ENCODE measurements around the gene PERCC1. TPM values are rescaled to one million over a fixed set of nuclear protein-coding genes. Genes with fewer than 3 reads are reported as not detected.

The PERCC1 gene
- total RNA-seq: not detected in 2 replicates

DNA sequence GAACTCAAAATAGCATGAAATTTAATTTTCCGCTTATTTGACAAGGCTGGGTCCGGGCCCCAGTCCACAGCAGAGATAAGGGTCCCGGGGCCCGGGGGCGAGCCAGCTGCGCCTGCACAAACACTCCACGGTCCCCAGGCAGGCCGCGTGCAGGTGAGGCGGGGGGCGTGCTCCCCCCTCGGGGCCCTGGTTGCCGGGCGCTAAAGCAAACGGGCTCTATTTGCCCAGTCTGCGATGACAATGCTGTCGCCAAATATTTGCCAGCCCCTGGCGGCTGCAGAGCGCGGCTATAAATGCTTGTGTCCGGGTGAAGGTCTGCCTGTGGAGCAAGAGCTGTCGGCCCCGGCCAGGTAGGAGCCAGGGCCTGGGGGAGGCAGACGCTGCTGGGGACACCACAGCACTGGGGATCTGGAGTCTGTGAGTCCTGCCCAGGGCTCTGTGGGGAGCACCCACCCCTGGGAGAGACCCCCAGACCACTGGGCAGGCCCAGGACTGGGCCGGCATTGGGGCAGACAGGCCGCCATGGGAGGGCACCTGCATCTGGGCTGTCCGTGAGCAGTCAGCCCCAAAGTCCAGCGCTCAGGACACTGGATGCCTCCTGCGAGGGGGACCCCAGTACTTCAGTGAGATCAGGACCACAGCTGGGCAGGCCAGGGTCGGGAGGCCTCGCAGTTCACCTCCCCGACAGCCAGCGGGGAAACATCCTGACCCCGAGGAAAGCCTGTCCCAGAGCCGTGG is at the start of gene PERCC1:
Gene PERCC1, plus strand, starts transcription at position 320 of the 738 bp plus-strand sequence. CDS start 1,516 bp downstream, outside the sequence.

DNA sequence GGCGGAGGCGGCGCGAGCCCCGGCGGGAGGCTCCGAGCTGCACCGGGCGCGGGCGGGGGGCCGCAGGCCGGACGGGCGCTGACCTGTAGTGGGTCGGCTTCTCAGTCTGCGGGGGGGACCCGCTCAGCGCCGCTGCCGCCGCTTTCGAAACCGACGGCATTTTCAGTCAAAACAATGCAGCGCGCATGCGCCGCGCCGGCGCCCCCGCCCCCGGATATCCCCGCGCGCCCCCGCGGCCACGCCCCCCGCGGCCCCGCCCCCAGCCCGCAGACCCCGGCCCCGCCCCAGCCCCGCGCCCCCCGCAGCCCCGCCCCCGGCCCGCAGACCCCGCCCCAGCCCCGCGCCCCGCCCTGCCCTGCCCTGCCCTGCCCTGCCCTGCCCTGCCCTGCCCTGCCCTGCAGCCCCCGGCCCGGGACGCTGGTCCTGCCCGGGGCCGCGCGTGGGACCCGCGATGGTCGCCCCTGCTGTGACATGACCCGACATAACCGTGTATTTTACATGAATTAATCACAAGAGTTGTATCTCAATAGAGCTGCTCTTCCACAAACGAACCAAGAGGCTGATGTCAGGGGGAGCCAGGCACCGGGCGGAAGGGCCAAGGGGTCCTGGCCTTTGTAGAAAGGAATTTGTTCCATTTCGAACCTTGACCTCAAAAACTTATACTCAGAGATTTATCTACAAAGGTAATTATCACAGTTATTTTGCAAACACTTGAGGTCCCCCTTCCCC is 16.2 kb upstream of the PERCC1 start, which contains the start of gene UNKL:
Gene UNKL, minus strand, starts transcription at position 173 of the 729 bp plus-strand sequence. Its CDS starts 13 bp downstream, at position 160.

DNA sequence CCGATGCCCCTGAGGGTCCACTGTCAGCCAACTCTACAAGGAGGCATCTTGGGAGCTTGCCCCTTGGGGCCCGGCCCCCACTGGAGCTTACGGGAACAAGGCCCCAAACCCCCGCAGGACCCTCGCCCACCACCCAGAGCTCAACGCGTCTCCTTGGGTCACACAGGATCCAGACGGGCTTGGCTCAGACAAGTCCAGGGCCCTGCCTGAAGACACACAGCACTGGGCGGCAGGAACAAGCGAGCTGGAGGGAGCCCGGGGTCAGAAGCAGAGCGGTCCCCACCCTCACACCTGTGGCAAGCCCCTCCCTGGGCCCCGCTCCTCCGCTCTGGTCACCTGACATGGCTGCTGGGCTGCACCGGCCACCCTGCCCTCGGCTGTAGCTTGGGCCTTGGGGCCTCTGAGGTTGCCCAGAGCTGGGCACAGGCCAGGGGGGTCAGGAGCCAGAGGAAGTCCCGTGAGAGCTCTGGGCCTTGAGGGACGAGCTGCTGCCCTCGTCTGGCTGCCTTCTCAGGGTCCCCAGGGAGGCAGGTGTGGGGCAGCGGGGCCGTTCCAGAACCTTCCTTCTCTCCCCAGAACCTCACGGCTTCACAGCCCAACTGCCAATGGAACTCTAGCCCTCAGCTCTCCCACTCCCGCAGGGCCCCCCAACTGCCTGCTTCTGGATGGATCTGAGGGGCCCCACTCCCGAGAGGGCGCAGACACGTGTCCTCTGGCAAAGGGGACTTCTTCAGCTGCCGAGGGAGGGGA is 13.3 kb downstream of the PERCC1 start, which contains the start of gene CCDC154:
Gene CCDC154, minus strand, starts transcription at position 577 of the 750 bp plus-strand sequence. Its CDS starts 234 bp downstream, at position 343.

DNA sequence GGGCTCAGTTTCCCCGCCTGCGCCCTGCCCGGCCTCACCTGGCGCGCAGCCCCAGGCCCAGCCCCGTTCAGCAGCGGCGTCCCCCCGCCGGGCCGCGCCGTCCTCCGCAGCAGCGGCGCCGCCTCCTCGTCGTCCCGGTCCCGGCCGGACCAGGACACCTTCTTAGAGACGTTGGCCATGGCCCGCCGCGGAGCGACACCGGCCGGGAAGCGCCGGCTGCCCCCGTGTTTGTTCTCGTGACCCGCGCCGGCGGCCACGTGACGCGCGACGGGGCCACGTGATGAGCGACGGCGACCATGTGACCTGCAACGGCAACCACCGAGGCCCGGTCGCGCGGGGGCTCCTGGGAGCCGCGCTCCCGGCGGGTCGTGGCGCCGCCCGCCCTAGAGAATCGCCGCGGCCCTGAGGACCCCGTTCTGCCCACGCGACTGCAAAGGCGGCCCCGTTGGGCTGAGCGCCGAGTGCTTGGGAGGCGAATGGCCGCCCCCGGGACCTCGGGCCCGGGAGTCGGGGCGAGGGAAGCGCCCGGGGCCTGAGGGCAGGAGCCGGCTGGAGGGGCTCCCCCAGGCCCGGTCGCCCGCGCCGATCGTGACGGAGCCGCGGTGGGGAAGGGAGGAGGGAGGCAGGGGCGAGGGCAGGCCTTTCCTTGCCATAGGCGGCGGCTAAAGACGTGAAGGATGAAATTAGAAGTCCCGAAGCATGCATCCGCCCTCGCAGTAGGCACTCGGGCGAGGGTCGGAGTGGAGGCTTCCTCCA is 44.1 kb downstream of the PERCC1 start, which contains the start of gene CLCN7:
Gene CLCN7, minus strand, starts transcription at position 233 of the 756 bp plus-strand sequence. Its CDS starts 54 bp downstream, at position 179.

Other genes with a start within 250 kb of the PERCC1 start
- gene TPSG1, start 205.8 kb upstream of the PERCC1 start, total RNA-seq: not detected in 2 replicates
- gene TPSB2, start 200.9 kb upstream of the PERCC1 start, total RNA-seq: not detected in 2 replicates
- not detected in 2 replicates for gene TPSAB1, start 190.4 kb upstream of the PERCC1 start, total RNA-seq
- gene TPSD1, start 175.0 kb upstream of the PERCC1 start, total RNA-seq: not detected in 2 replicates
- 34.5 and 67.3 TPM in 2 replicates for gene UBE2I, start 121.4 kb upstream of the PERCC1 start, total RNA-seq
- gene BAIAP3, start 97.4 kb upstream of the PERCC1 start, total RNA-seq: 0.09 and 0.12 TPM in 2 replicates
- gene TSR3, start 79.2 kb upstream of the PERCC1 start, total RNA-seq: 77.6 and 105 TPM in 2 replicates
- gene GNPTG, start 79.1 kb upstream of the PERCC1 start, total RNA-seq: 43.7 and 70.5 TPM in 2 replicates
- gene UNKL, start 16.4 kb upstream of the PERCC1 start, total RNA-seq: 8.8 and 14.0 TPM in 2 replicates
- gene UQCC4, start 10.3 kb upstream of the PERCC1 start, total RNA-seq: 12.9 and 22.3 TPM in 2 replicates
- 0.26 and 0.58 TPM in 2 replicates for gene CCDC154, start 13.5 kb downstream of the PERCC1 start, total RNA-seq
- gene CLCN7, start 44.0 kb downstream of the PERCC1 start, total RNA-seq: 64.2 and 80.8 TPM in 2 replicates
- gene PTX4, start 57.9 kb downstream of the PERCC1 start, total RNA-seq: 1.9 TPM in 1 of 2 replicates, not detected in the other
- gene TELO2, start 62.3 kb downstream of the PERCC1 start, total RNA-seq: 14.7 and 19.1 TPM in 2 replicates
- 18.1 and 32.6 TPM in 2 replicates for gene TMEM204, start 102.6 kb downstream of the PERCC1 start, total RNA-seq
- gene IFT140, start 181.0 kb downstream of the PERCC1 start, total RNA-seq: 14.0 and 18.4 TPM in 2 replicates
- 7.0 and 7.2 TPM in 2 replicates for gene CRAMP1, start 181.3 kb downstream of the PERCC1 start, total RNA-seq
- 34.8 and 38.2 TPM in 2 replicates for gene JPT2, start 247.2 kb downstream of the PERCC1 start, total RNA-seq

All from pericardium fibroblast (primary cell).